C4-2B (cell line): Measurements from ENCODE around the gene KDM4D.

Experiments used
- CTCF ChIP-seq: fragments of 450-650 bp; conservative IDR thresholded peaks from 2 replicates; pipeline ENCODE4 v1.5.1; 2017; ENCODE audit warnings: mild to moderate bottlenecking
- ZFX ChIP-seq: fragments of 450-650 bp; IDR thresholded peaks from 2 replicates; pipeline ENCODE4 v1.6.1; 2017

- no peak for TF ChIP-seq CTCF
- no peak for TF ChIP-seq ZFX
Observed at GRCh38 chr11:94998285-94998684, 24.8 kb downstream of the KDM4D start.
